HG03571 (cell line): ENCODE measurements around the gene CHEK2.
"Not testable (repeated sequence)": the region's sequence is repeated elsewhere in the genome, so short reads cannot be mapped to it uniquely, and the experiment has no call there.

ENCODE experiments used
- ATAC-seq: cut with Tn5 transposase; IDR thresholded peaks from one replicate; pipeline ENCODE4 v1.9.1; 2021; ENCODE audit not compliant: unreplicated experiment

Gene CHEK2

GRCh38 chr22:28742562-28742962 is 942 bp upstream of the CHEK2 start:
- ATAC-seq = no peak

- ATAC-seq = no peak
Measured at GRCh38 chr22:28741200-28741784, 328 bp downstream of the CHEK2 start.

GRCh38 chr22:28738876-28739275 is 2.7 kb downstream of the CHEK2 start:
- not testable (repeated sequence) for ATAC-seq

DNA sequence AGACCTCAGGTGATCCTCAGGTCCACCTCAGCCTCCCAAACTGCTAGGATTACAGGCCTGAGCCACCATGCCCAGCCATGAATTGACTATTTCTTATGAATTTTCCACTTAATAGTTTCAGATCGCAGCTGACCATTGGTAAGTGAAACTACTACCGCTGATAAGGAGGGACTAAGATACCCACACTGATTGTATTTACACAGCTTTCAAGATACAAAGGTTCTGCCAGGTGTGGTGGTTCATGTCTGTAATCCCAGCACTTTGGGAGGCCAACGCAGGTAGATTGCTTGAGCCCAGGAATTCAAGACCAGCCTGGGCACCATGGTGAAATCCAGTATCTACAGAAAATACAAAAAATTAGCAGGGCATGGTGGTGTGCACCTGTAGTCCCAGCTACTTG is 3.9 kb downstream of the CHEK2 start:
- ATAC-seq = no peak

- ATAC-seq = no peak
Measured at GRCh38 chr22:28736301-28737155, 5.1 kb downstream of the CHEK2 start.

GRCh38 chr22:28734393-28734792 is 7.2 kb downstream of the CHEK2 start:
- no peak for ATAC-seq

GRCh38 chr22:28730179-28730578 is 11.4 kb downstream of the CHEK2 start:
- no peak for ATAC-seq

GRCh38 chr22:28728621-28729313 is 12.9 kb downstream of the CHEK2 start:
- ATAC-seq = no peak

DNA sequence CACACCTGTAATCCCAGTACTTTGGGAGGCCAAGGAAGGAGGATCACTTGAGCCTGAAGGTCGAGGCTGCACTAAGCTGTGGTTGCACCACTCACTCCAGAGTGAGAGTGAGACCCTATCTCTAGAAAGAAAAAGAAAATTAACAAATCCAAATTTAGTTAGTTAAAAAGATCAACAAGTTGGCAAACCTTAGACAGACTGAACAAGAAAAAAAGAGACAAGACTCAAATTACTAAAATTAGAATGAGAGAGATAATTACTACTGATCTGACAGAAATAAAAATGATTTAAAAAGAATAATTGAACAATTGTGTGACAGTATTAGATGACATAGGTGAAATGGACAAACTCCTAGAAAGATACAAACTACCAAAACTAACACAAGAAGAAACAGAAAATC is 13.6 kb downstream of the CHEK2 start:
- no peak for ATAC-seq

GRCh38 chr22:28718044-28718443 is 23.6 kb downstream of the CHEK2 start:
- no peak for ATAC-seq

GRCh38 chr22:28716686-28717085 is 24.9 kb downstream of the CHEK2 start:
- ATAC-seq = no peak

DNA sequence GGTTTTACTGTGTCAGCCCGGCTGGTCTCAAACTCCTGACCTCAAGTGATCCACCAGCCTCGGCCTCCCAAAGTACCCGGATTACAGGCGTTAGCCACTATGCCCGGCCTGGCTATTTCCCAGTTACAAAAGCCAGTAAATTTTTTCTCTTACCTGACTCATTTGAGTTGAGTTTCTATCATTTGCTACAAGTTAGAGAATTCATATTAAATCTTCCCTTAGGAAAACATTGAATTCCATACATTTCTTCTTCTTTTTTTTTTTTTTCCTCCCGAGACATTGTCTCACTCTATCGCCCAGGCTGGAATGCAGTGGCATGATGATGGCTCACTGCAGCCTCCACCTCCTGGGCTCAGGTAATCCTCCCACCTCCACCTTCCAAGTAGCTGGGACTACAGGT is 26.0 kb downstream of the CHEK2 start:
- ATAC-seq = no peak

GRCh38 chr22:28714043-28714628 is 27.5 kb downstream of the CHEK2 start:
- ATAC-seq = no peak

DNA sequence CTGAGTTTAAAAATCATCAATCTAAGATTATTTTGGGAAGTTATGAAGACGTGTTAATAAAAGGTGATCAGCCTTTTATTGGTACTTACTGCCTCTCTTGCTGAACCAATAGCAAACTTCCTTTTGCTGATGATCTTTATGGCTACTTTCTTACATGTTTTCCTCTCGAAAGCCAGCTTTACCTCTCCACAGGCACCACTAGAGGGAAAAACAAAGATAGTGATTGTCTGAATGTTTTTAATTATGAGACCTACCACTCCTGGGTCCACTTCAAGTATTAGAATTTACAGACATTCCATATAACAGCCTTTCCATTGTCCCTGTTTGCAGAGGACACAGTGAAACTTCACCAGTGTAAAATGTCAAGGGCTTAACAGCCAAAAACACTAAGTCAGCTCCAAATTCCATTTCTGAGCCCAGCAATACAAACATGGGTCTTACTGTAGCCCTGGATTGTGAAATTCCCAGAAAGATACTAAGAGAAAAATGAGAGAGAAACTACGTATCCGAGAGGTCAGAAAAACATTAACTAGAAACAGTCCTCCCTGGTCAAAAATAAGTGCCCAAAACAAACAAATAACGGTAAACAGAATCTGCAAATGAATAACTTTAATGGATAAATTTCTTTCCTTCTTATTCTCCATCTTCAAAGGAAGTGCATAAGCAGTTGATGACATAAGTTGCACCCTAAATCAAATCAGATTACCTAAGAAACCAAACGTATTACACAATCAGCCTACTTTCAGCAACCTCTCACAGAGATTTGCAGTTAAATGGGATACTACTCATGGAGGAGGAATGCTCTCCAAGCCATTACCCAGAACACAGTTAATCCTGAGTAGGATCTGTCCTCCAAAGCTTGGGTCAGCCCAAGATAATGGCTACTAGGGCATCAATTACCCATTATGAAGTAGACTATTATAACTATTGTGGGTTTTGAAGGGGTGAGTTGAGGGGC is 29.5 kb downstream of the CHEK2 start:
- ATAC-seq = no peak

DNA sequence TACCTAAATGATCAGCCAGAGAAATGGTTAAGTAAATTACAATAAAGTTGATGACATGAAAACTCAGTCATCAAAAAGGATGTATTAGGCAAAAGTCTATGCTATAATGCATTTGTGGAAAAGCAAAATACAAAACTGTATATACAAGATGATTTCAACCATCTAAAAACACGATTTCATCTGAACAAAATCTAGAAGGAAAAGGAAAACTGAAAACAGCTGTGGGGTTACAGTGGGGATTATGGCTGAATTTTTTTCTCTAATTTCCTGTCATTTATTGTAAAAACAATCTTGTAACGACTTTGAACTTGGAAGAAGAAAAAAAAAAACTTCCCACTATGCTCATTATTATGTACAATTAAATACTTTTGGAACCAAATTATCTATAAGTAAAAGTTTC is 30.3 kb downstream of the CHEK2 start:
- no peak for ATAC-seq

GRCh38 chr22:28710576-28711191 is 30.9 kb downstream of the CHEK2 start:
- no peak for ATAC-seq

GRCh38 chr22:28710107-28710506 is 31.5 kb downstream of the CHEK2 start:
- no peak for ATAC-seq

DNA sequence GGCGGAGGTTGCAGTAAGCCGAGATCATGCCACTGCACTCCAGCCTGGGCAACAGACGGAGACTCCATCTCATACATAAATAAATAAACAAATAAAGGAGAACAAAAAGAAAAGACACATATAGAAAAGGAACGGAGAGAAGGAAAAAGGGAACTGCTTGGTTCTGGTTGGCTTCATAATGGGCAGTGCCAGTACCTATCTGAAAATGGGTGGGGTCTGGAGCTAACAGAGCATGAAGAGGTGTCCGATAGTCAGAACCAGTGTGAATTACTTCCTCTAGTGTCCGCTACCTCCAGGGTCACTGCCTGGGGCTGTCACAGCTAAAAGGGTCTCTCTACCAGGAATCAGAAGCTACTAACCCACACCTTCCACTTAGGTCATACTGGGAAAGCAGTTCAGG is 34.8 kb downstream of the CHEK2 start:
- no peak for ATAC-seq

- ATAC-seq = no peak
Measured at GRCh38 chr22:28703436-28703835, 38.2 kb downstream of the CHEK2 start.

- no peak for ATAC-seq
Measured at GRCh38 chr22:28702891-28703290, 38.7 kb downstream of the CHEK2 start.
